Right atrium auricular region (tissue), 2 donors: ENCODE results near the gene RPRM. TPM values are rescaled to one million over a fixed set of nuclear protein-coding genes. Genes with fewer than 3 reads are reported as not detected.

Experiments used
- DNase-seq: peaks from one replicate; pipeline ENCODE4 v3.0.0-alpha.2; 2019; ENCODE audit warnings: low spot score
- H3K27ac ChIP-seq, 2 donors: fragments of 200-600 bp; sonication (generic); 1 replicate in 1 of 2; 2 replicates in 1 of 2; pipeline ENCODE4 v1.5.1; 2016 to 2019
- H3K27me3 ChIP-seq, 2 donors: fragments of 200-600 bp; sonication (generic); one replicate each; pipeline versions ENCODE4 v1.5.1 to v1.6.0; 2017 to 2019
- H3K36me3 ChIP-seq: fragments of 200-600 bp; sonication (generic); one replicate; pipeline ENCODE4 v1.5.1; 2016
- H3K4me1 ChIP-seq, 2 donors: fragments of 200-600 bp; sonication (generic); one replicate each; pipeline versions ENCODE4 v1.5.1 to v1.6.0; 2017 to 2019
- H3K4me3 ChIP-seq, 2 donors: fragments of 200-600 bp; sonication (generic); 1 replicate in 1 of 2; 2 replicates in 1 of 2; pipeline ENCODE4 v1.5.1; 2017 to 2019; ENCODE audit warnings: mild to moderate bottlenecking in 1 of 2, moderate library complexity in 1 of 2
- H3K9me3 ChIP-seq, 2 donors: fragments of 200-600 bp; sonication (generic); one replicate each; pipeline ENCODE4 v1.5.1; 2019
- CTCF ChIP-seq, 2 donors: fragments of 200-600 bp; sonication (generic); IDR thresholded peaks; one replicate each; pipeline ENCODE4 v1.5.1; 2019; ENCODE audit warnings: antibody characterized with exemption in 2 of 2
- total RNA-seq, 2 donors: library from RNA; depleted of rRNA; stranded (reverse); fragments of >200 nt; gene quantifications; one replicate each; pipeline ENCODE4 v1.1.0, GENCODE V29; 2016

RPRM gene
- total RNA-seq, 2 donors from 2014 or later, result 1.1 to 2.8 TPM

GRCh38 chr2:153499439-153499838 is 20.9 kb upstream of the RPRM start:
- H3K27ac ChIP-seq, result no peak overlapping the region
- no peaks in the 10 kb centered on the region for H3K27me3 ChIP-seq
- no peak for TF ChIP-seq CTCF (IDR thresholded peaks at IDR 0.05)
- H3K36me3 ChIP-seq, result no peaks in the 10 kb centered on the region
- no peak overlapping the region for H3K4me3 ChIP-seq
- no peak for DNase-seq
- no peaks in the 10 kb centered on the region for H3K9me3 ChIP-seq
- H3K4me1 ChIP-seq, result no peaks in the 10 kb centered on the region

- no peak overlapping the region for H3K4me3 ChIP-seq
- H3K9me3 ChIP-seq, result no peaks in the 10 kb centered on the region
- H3K4me1 ChIP-seq, result no peaks in the 10 kb centered on the region
- no peak overlapping the region for H3K27ac ChIP-seq
- no peaks in the 10 kb centered on the region for H3K27me3 ChIP-seq
- no peak for DNase-seq
- no peak for TF ChIP-seq CTCF (IDR thresholded peaks at IDR 0.05)
- no peaks in the 10 kb centered on the region for H3K36me3 ChIP-seq
Observed at GRCh38 chr2:153497938-153498629, 19.5 kb upstream of the RPRM start.

- no peak for DNase-seq
- H3K9me3 ChIP-seq, result no peaks in the 10 kb centered on the region
- no peak overlapping the region for H3K4me3 ChIP-seq
- H3K27me3 ChIP-seq, result no peaks in the 10 kb centered on the region
- no peak for TF ChIP-seq CTCF (IDR thresholded peaks at IDR 0.05)
- no peaks in the 10 kb centered on the region for H3K36me3 ChIP-seq
- H3K4me1 ChIP-seq, result no peaks in the 10 kb centered on the region
- H3K27ac ChIP-seq, result no peak overlapping the region
Observed at GRCh38 chr2:153495725-153496124, 17.2 kb upstream of the RPRM start.

- no peak overlapping the region for H3K4me3 ChIP-seq
- DNase-seq, result no peak
- no peaks in the 10 kb centered on the region for H3K4me1 ChIP-seq
- H3K27ac ChIP-seq, result no peak overlapping the region
- no peaks in the 10 kb centered on the region for H3K9me3 ChIP-seq
- H3K36me3 ChIP-seq, result no peaks in the 10 kb centered on the region
- no peak for TF ChIP-seq CTCF (IDR thresholded peaks at IDR 0.05)
- H3K27me3 ChIP-seq, result no peaks in the 10 kb centered on the region
Observed at GRCh38 chr2:153488072-153488471, 9.5 kb upstream of the RPRM start.

- no peak overlapping the region for H3K27ac ChIP-seq
- H3K9me3 ChIP-seq, result no peaks in the 10 kb centered on the region
- no peaks in the 10 kb centered on the region for H3K27me3 ChIP-seq
- DNase-seq, result no peak
- H3K36me3 ChIP-seq, result no peaks in the 10 kb centered on the region
- H3K4me1 ChIP-seq, result no peaks in the 10 kb centered on the region
- no peak for TF ChIP-seq CTCF (IDR thresholded peaks at IDR 0.05)
- H3K4me3 ChIP-seq, result no peak overlapping the region
Observed at GRCh38 chr2:153487448-153487847, 8.9 kb upstream of the RPRM start.

- H3K4me1 ChIP-seq, result peaks cover 0 to 25% of the 10 kb centered on the region in 2 donors
- TF ChIP-seq CTCF (IDR thresholded peaks at IDR 0.05), result no peak
- H3K27ac ChIP-seq, result no peak overlapping the region
- peaks cover 4 to 23% of the 10 kb centered on the region in 2 donors for H3K27me3 ChIP-seq
- H3K9me3 ChIP-seq, result no peaks in the 10 kb centered on the region
- DNase-seq, result no peak
- no peaks in the 10 kb centered on the region for H3K36me3 ChIP-seq
- H3K4me3 ChIP-seq, result no peak overlapping the region
Observed at GRCh38 chr2:153479573-153479972, 1.0 kb upstream of the RPRM start.
